ENCODE results near the gene ATXN7L3.

The ATXN7L3 gene

DNA sequence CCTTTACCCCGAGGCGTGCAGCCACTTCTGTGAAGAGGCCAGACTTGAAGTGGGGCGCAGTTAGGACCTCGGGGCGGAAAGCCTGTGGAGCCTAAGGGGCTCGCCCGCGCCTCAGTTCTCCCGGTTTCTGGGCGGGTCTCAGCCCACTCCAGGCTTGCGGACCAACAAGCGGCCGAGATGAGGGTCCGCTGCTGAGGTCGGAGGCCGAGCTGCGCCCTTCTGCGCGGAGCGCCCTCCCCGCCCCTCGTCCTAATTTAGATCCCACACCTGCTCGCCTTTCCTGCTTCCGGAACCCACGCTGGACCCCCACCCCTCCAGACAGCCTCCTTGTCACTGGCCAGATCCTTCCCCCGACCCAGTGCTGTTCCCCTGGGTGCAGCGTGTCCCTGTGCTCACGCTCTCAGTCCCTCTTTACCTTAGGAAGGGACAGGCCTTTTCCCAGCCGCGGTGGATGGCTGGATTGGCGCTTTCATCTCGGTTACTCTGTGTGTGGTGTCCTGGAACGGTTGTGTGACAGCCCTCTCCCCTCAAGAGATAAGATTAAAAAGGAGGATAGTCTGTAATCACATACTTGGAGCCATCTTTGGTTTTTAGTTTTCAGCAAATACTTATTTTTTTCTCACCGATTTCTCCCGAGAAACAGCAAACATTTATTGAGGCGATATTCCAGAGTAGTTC lies 933 bp upstream of the ATXN7L3 start:
- DNase-seq (ENCODE audit: low spot score), result no peak

DNA sequence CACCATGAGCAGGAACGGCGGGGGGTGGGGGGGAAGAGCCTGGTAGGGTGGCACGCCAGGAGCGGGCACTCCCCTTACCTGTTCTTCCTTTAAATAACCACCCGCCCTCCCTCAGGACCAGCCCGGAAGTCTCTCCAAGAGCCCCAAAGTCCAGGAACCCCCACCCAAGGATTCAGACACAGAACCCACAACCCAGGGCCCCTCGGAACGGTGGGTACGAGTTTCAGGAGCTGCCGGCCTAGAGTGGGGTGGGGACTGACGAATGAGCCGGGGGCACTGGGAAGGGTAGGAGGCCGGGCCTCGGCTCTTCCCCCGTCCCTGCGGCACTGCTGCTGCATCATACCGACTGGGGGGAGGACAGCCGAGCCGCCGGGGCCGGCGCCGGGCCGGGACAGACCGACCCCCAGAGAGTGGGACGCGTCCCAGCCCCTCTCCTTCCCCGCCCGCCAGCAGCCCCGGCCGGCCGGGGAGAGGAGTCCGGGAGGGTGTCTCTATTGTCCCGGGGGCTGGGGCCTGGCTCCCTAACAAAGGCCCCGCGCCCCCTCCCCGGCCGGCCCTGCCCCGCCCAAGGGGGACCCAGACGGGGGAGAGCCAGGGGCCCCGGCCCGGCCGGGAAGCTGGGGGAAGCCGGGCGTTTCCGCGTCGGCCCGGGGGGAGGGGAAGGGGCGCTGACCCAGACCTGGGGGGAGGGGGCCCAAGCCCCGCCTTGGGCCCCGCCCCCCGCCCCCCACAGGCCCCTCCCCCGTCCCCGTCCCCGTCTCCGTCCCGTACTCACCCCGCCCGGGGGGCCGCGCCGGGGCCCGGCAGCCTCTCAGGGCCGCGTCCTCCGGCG lies 747 bp downstream of the ATXN7L3 start:
- DNase-seq (ENCODE audit: low spot score), result peak; percentile 89

DNA sequence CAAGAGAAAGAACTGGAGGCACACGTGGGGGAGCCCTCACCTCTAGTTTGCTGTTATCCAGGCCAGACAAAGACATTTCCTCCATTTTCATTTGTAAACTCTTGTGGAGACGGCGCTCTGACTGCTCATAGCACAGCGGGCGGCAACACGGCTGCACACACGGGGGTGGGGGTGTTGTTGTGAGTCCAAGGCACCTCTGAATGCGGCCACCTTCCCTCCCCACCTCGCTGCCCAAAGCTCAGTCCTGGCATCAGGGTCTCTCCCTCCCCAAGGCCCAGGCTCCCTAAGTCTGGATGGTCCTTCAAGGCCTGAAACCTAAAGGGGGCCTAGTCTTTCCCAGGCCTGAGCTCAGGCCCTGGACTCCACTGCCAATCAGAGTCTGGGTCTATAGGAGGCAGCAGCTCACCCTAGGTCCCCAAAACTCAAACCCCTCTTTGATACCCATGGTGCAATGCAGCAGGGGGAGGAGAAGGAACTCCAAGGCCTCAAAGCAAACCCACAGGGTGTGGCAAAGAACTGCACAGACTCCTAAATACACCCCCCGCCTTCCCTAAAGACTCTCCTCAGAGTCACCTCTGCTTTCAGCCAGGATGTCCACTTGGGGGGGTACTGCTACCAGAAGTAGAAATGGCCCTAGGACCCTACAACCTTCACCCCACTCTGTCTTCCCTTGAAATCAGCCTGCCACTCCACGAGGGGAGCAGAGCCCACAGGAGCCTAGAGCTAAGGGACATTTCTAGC lies 1.5 kb downstream of the ATXN7L3 start:
- DNase-seq (ENCODE audit: low spot score), result peak; percentile 67

DNA sequence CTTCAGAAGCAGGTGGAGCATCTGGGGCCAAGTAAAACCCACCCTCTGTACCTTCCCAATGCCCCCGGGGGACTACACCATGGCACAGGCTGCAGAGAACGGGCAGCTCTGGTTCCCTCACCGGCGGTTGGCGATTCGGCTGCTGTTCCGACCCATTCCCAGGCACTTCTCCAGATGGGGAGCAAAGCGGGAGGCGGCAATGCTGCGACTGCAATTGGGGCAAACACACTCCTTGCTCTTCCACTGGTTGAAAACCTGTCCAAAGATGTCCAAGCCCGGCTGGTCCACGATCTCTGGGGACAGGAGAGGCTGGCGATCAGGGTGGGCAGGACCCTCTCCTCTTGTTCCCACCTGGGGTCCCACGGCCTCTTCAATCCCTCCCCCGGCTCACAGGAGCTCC lies 2.6 kb downstream of the ATXN7L3 start:
- no peak for DNase-seq (ENCODE audit: low spot score)

DNA sequence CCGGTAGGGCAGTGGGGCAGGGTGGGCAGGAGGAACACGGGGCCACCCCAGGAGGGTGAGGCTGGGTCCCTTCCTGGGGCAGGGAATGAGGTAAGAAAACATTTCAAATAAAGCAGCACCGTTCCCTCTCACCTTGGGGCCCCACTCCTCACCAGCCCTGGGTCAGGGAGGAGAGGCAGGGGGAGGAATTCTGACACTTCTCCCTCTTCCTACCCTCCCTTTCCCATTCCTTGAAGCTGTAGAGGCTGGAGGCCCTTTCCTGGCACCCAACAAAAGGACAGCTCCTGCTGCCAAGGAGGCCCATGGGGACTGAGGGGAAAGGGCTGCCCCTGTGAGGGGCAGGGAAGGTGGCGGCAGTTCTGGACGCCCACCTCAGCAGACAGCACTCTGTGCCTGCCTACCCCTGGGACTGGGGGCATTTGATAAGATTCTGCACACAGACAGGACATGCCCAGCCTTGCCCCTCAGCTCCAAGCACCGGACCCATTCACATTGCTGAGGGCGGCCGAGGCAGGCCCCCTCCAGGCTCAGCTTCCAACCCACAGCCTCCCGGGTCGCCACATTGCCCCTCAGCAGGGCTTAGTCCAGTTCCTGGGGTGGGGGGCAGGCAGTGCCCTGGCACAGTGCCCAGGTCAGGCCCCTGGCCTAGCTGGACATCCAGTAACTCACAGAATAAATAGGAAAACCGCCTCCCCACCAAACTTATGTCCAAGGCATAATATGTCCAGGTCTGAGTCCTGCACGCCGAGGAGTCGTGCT lies 6.2 kb downstream of the ATXN7L3 start:
- no peak for DNase-seq (ENCODE audit: low spot score)

DNA sequence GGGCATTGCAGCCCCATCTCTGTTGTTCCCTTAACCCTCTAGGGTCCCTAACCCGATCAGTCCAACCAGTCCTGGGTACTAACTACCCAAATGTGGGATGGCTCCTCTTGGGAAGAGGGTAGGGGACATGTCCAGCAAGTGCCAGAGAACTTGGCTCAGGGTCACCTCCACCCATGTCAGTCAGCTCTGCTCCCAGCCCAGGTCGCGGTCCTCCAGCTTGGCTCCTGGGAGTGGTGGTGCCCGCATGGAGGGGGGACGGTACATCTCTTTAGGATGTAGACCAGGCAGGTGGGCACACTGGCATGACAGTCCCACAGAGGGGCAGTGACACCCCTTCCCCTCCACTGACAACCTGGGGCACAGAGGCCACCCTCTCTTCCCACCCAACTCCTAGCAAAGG lies 6.9 kb downstream of the ATXN7L3 start:
- DNase-seq (ENCODE audit: low spot score), result no peak

DNA sequence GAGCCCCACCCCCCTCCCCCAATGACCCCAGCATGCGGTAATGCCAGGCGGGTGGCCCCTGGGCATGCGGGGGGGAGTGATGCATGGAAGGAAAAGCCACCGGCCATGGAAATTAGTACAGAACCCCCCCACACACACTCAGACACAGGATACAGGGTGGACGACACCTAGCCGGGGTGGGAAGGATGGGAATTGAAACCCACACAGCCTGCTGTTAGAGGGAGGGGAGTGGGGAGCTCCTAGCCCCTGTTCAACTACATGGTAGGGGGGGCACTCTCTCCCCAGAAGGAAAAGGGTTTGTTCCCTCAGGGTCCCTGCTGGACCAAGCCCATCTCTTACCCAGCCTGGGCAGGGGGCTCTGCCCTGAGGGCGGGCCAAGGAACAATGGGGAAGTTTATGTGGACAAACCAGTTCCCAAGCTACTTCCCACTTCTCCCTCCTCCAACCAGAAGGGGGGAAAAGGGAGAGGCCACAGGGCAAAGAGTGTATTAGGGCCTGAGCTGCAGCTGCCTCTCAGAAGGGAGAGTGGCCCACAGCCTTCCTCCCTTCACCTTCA lies 7.7 kb downstream of the ATXN7L3 start:
- DNase-seq (ENCODE audit: low spot score), result no peak

DNA sequence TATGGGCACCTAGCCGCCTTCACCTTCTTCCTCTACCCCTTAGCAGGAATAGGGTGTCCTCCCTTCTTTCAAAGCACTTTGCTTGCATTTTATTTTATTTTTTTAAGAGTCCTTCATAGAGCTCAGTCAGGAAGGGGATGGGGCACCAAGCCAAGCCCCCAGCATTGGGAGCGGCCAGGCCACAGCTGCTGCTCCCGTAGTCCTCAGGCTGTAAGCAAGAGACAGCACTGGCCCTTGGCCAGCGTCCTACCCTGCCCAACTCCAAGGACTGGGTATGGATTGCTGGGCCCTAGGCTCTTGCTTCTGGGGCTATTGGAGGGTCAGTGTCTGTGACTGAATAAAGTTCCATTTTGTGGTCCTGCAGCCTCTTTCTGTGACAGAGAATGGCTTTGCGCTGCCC lies 8.3 kb downstream of the ATXN7L3 start:
- no peak for DNase-seq (ENCODE audit: low spot score)

DNA sequence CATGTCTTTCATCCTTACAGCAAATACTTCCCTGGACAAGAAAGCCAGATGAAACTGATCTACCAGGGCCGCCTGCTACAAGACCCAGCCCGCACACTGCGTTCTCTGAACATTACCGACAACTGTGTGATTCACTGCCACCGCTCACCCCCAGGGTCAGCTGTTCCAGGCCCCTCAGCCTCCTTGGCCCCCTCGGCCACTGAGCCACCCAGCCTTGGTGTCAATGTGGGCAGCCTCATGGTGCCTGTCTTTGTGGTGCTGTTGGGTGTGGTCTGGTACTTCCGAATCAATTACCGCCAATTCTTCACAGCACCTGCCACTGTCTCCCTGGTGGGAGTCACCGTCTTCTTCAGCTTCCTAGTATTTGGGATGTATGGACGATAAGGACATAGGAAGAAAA lies 9.2 kb downstream of the ATXN7L3 start:
- no peak for DNase-seq (ENCODE audit: low spot score)

DNA sequence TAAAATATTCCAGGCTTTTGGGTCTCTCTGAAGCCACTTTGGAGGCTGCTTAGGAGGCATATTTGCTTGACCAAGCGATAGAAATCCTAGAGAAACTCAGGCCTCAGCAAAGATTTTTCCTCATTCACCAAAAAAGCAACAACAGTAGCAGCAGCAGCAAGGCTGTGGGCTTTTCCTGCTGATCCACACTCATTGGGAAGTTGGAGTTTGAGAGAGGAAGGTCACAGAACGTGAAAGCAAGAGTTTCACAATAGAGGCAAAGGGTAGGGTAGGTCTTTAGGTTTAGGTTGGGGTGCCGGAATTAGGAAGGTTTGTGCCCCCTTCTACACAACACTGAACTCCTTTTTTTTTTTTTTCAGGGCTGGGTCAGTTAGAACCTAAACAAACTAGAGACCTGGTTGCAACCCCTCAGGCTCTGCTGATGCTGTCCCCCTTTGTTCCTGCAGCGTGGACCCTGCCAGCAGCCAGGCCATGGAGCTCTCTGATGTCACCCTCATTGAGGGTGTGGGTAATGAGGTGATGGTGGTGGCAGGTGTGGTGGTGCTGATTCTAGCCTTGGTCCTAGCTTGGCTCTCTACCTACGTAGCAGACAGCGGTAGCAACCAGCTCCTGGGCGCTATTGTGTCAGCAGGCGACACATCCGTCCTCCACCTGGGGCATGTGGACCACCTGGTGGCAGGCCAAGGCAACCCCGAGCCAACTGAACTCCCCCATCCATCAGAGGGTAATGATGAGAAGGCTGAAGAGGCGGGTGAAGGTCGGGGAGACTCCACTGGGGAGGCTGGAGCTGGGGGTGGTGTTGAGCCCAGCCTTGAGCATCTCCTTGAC lies 10.9 kb downstream of the ATXN7L3 start:
- no peak for DNase-seq (ENCODE audit: low spot score)

DNA sequence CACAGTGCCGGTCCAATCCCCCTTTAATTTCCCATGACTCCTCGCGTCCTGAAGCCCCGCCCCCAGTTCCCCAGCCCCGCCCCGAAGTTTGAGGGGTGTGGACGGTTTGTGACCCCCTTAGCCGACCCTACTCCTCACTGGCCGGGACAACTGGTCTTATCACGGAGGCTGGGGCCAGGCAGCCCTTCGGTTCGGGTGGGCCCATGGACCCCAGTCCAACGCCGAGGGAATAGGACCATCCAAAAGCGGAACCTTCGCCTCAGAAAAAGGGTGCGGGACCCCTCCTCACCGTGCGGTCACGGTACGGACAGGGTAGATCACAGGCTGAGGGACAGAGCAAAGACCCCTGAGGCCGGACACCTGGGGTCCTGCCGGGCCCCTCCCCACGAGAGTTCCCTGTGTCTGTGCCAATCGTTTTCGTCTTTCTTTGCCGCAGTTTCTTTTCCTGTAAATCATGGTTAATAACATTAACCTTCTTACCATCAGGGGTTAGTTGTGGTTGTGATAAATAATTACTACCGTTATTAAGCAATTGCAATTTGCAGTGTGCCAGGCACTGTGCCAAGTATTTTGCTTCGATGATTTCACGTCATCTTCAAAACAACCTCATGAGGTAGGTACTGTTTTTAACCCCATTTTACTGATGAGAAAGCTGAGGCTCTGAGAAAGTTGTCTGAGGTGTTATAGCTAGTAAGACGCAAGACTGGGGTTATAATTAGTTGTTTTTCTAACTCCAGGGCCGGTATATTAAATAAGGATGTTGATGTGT lies 12.4 kb downstream of the ATXN7L3 start:
- DNase-seq (ENCODE audit: low spot score), result no peak

DNA sequence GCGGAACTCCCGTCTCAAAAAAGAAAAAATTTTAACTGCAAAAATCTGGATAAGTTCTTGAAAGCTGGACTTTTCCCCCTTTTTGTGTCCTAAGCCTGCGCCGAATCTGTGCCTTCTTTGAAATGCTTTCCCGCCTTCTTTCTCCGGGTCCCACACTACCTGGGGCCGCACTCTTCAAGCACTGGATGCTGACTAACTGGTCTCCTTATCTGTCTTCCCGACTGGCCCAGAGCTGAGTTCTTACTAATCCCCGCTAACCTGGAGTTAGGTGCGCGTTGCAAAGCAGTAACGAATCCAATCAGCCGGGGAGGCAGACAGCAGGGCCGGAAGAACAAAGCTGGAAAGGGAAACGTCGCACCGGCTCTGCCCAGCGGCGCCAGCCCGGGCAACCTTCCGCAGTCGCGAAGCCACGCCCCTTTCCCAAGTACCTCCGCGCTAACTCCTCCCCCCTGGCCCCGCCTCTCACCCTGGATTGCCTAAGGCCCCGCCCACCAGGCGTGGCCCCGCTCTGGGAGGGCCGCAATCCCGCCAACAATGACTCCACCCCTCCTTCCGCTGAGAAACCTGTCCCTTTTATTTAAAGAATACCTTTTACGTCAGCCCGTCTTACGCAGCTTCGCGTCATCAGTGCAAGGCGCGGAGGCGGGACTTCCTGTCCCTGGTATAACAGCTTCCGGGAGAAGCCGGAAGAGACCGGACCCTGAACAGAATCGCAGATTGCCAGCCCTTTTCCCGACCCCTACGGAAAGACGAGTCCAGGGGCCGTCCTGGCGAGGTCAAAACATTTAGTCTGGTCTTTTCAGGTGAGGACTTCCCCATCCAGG lies 13.2 kb downstream of the ATXN7L3 start, which contains the start of gene TMUB2:
TSS of gene TMUB2 (plus strand) at position 666 of the 824 bp plus-strand sequence. CDS start 737 bp downstream, outside the sequence.
- peak; percentile 100 for DNase-seq (ENCODE audit: low spot score)

DNA sequence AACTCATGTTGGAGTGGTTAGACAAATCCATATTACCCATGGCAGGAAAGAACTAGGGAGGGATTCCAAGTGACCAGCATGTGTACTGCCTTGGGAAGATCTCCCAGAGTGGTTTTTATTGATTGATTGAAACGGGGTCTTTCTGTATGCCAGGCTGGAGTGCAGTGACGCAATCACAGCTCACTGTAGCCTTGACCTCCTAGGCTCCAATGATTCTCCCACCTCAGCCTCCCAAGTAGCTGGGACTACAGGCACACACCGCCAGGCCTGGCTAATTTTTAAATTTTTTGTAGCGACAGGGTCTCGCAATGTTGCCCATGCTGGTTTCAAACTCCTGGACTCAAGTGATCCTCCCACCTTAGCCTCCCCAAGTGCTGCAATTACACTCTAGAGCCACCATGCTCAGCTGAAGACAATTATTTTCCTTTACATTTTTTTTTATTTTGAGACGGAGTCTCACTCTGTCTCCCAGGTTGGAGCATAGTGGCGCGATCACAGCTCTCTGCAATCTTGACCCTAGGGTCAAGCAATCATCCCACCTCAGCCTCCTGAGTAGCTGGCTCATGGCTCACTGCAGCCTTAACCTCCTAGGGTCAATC lies 15.4 kb downstream of the ATXN7L3 start:
- no peak for DNase-seq (ENCODE audit: low spot score)

DNA sequence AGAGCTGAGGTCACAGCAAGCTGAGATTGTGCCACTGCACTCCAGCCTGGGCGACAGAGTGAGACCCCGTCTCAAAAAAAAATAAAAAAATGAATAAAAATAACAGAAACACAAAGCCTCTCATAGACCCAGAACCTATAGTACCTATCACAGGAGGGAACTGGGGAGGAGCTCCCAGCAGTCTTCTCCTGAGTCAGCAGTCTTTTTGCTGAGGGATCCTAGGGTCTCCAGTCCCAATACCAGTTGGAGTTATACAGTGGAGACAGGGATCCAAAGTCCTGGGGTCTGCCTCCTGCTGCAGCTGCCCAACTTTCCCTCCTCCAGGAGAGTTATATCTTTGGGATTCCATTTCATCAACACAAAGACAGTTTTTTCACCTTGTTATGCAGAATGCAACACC lies 16.7 kb downstream of the ATXN7L3 start:
- no peak for DNase-seq (ENCODE audit: low spot score)

DNA sequence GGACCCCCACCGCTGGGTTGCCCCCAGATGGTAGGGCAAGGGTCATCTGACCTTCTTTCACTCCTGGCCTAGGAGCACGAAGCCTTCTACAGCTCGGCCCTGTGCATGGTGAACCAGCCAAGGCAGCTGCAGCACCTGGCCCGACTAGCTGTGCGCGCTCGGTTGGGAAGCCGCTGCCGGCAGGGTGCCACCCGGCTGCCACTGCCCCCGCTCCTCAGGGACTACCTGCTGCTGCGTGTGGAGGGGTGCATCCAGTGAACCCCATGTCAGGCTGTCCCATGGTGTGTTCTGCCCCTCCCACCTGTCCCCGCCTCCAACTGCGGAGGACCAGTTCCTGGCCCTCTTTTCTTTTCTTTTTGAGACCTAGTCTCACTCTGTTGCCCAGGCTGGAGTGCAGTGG lies 21.6 kb downstream of the ATXN7L3 start:
- DNase-seq (ENCODE audit: low spot score), result no peak

DNA sequence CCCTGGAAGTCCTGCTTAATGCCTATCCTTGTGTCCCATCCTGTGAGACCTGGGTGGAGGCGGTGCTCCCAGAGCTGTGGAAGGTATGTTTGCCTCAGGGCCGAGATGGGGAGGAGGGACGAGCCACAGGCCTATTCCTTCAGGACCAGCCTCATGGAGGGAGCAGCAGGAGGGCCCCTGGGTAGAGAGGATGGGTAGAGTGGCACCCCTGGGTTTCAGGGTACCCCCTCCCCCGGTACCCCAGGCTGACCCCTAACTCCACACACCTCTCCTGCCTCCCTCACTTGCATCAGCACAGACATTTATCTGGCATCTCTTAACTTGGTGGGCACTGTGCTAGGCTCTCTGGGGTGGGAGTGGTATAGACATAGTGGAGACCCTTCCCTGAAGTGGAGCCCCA lies 22.0 kb downstream of the ATXN7L3 start:
- no peak for DNase-seq (ENCODE audit: low spot score)

DNA sequence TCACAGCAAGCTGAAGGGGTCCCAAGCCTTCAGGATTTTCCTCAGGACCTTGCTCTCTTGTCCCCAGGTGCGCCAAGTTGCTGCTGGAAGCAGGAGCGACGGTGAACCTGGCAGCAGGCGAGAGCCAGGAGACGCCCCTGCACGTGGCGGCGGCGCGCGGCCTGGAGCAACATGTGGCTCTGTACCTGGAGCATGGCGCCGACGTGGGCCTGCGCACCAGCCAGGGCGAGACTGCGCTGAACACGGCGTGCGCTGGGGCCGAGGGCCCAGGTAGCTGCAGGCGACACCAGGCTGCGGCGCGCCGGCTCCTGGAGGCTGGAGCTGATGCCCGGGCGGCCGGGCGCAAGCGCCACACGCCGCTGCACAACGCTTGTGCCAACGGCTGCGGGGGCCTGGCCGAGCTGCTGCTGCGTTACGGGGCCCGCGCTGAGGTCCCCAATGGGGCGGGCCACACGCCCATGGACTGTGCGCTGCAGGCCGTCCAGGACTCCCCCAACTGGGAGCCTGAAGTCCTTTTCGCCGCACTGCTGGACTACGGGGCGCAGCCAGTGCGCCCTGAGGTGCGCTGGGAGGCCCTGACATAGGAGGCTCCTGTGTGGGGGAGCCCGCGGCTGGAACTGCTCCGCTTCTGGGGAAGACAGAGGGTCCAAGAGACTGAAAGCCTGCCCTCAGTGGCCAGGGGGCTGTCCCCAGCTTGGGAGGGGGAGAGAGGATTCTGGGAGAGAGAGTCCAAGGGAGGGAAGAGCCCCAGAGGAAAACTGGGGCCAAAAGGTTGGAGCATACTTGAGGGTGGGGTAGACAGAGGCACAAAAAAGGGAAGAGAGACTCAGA lies 22.8 kb downstream of the ATXN7L3 start:
- DNase-seq (ENCODE audit: low spot score), result no peak

DNA sequence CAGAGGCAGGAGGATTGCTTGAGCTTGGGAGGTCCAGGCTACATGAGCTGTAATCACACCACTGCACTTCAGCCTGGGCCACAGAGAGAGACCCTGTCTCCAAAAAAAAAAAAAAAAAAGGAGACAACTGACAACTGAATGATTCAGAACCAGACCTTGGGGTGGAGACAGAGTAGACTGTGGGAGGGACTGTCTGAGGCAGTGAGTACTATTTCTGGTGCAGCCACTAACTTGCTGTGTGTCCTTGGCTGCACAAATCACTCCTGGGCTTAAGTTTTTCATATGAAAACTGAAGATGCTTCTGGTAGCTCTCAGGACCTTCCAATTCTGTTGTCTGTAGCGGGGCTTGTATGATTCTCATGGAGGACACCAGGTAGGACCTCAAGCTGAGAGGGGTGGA lies 23.4 kb downstream of the ATXN7L3 start:
- DNase-seq (ENCODE audit: low spot score), result peak; percentile 66
